ENCODE results near the gene PDK3. TPM values are rescaled to one million over a fixed set of nuclear protein-coding genes. Genes with fewer than 3 reads are reported as not detected.

PDK3 gene
- total and polyA plus RNA-seq, 11 donors = 2.4 to 20.3 (median 14.6) TPM

GRCh38 chrX:24478509-24478908, 13.4 kb downstream of the PDK3 start:
- H3K27me3 ChIP-seq = peaks cover 0 to 3% (median 0%) of the 10 kb centered on the region in 9 donors
- peak overlapping the region in 2 of 12 donors; percentile 29 to 89 for H3K27ac ChIP-seq
- no peak for ATAC-seq
- H3K4me3 ChIP-seq = no peak overlapping the region
- no peak for DNase-seq
- 91 to 99% (median 95%) methylated on average over 4 of the region's 4 CpGs for WGBS, 4 donors
- peaks cover 0 to 48% (median 1%) of the 10 kb centered on the region in 12 donors for H3K4me1 ChIP-seq
- H3K9me3 ChIP-seq = no peaks in the 10 kb centered on the region
- H3K36me3 ChIP-seq = no peaks in the 10 kb centered on the region
- TF ChIP-seq CTCF (IDR thresholded peaks at IDR 0.05) (no peak), POLR2A (IDR thresholded peaks at IDR 0.05) (no peak)
- intact Hi-C loops (cut with DNase I) = no loop called here

GRCh38 chrX:24479924-24480323, 14.8 kb downstream of the PDK3 start:
- intact Hi-C loops (cut with DNase I) = no loop called here
- WGBS, 4 donors = 63 to 70% (median 68%) methylated on average over 9 of the region's 9 CpGs
- peak overlapping the region in 5 of 12 donors; percentile 26 to 89 (median 42) for H3K27ac ChIP-seq
- H3K9me3 ChIP-seq = no peaks in the 10 kb centered on the region
- H3K4me3 ChIP-seq = peak overlapping the region in 2 of 12 donors; percentile 18 to 39
- H3K36me3 ChIP-seq = no peaks in the 10 kb centered on the region
- H3K27me3 ChIP-seq = peaks cover 0 to 3% (median 0%) of the 10 kb centered on the region in 9 donors
- TF ChIP-seq POLR2A (IDR thresholded peaks at IDR 0.05) (no peak), CTCF (IDR thresholded peaks at IDR 0.05) (no peak)
- peak in 3 of 4 donors; percentile 57 to 72 (median 62) for ATAC-seq
- H3K4me1 ChIP-seq = peaks cover 0 to 43% (median 1%) of the 10 kb centered on the region in 12 donors
- peak in 2 of 5 donors; percentile 7 to 33 for DNase-seq

GRCh38 chrX:24480400-24480865, 15.3 kb downstream of the PDK3 start:
- Histone ChIP-seq H3K27ac (peak overlapping the region in 4 of 12 donors; percentile 26 to 89 (median 38)), H3K36me3 (no peaks in the 10 kb centered on the region), H3K4me3 (peak overlapping the region in 1 of 12 donors; percentile 39), H3K9me3 (no peaks in the 10 kb centered on the region), H3K27me3 (peaks cover 0 to 3% (median 0%) of the 10 kb centered on the region in 9 donors), H3K4me1 (peaks cover 0 to 43% (median 1%) of the 10 kb centered on the region in 12 donors)
- intact Hi-C loops (cut with DNase I) = no loop called here
- TF ChIP-seq CTCF (IDR thresholded peaks at IDR 0.05) (no peak), POLR2A (IDR thresholded peaks at IDR 0.05) (no peak)
- ATAC-seq (no peak), DNase-seq (no peak)
- WGBS, 4 donors = 79 to 91% (median 83%) methylated on average over 5 of the region's 5 CpGs

- intact Hi-C loops (cut with DNase I) = no loop called here
- DNase-seq (no peak), ATAC-seq (no peak)
- H3K4me3 ChIP-seq = no peak overlapping the region
- no peak overlapping the region for H3K27ac ChIP-seq
- 57 to 89% (median 69%) methylated on average over 3 of the region's 3 CpGs for WGBS, 4 donors
- H3K4me1 ChIP-seq = peaks cover 0 to 36% (median 1%) of the 10 kb centered on the region in 12 donors
- H3K27me3 ChIP-seq = peaks cover 0 to 2% (median 0%) of the 10 kb centered on the region in 9 donors
- H3K36me3 ChIP-seq = no peaks in the 10 kb centered on the region
- H3K9me3 ChIP-seq = no peaks in the 10 kb centered on the region
- TF ChIP-seq CTCF (IDR thresholded peaks at IDR 0.05) (no peak), POLR2A (IDR thresholded peaks at IDR 0.05) (no peak)
Measured at GRCh38 chrX:24482823-24483415, 17.8 kb downstream of the PDK3 start.
